ENCODE measurements around the gene MED12L.

The MED12L gene

DNA sequence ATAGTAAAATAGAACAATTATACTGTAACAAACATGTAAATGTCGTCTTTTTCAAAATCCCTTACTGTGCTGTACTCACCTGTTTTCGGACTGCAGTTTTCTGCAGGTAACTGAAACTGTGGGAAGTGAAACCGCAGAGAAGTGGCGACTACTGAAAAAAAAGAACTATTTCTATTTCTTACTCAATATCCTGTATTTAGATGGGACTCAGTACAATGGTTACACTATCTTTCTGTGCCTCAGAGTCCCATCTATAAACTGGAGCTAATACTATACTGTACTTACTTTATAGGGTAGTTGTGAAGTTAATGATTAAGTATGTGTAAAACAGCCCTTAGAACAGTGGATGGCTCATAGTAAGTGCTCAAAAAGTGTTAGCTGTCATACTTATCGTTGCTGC is 313.4 kb downstream of the MED12L start:
- Histone ChIP-seq H3K4me2 (no peak overlapping the region), H3K4me1 (no peaks in the 10 kb centered on the region), H3K27me3 (no peaks in the 10 kb centered on the region), H3K36me3 (peaks cover 14% of the 10 kb centered on the region), H4K20me1 (no peaks in the 10 kb centered on the region), H3K9ac (no peak overlapping the region), H3K4me3 (no peak overlapping the region), H3K27ac (no peak overlapping the region), H3K9me3 (no peaks in the 10 kb centered on the region)
- TF ChIP-seq Cebpa-rat (IDR thresholded peaks at IDR 0.05) = no peak

DNA sequence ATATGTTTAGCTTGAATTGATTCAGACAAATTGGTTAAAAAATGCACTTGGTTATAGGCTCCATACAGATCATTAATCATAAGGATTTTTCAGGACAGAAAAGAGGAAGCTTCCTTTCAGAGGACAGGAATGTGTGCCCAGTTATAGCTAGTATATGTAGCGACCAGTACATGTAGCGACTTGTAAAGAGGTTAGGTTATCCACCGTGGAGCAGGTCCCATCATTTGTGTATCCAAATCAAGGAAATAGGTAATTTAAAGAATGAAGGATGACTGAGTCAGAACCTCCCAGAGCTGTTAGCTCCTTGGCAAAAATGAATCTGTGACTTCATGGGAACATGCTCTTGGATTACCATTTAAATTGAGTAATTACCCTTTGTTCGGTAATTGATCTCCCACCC is 314.9 kb downstream of the MED12L start:
- Histone ChIP-seq H4K20me1 (no peaks in the 10 kb centered on the region), H3K27me3 (no peaks in the 10 kb centered on the region), H3K9me3 (no peaks in the 10 kb centered on the region), H3K4me2 (no peak overlapping the region), H3K4me3 (no peak overlapping the region), H3K9ac (no peak overlapping the region), H3K36me3 (peaks cover 7% of the 10 kb centered on the region; the same call in 1 of the 2 replicates), H3K4me1 (no peaks in the 10 kb centered on the region), H3K27ac (no peak overlapping the region)
- no peak for TF ChIP-seq Cebpa-rat (IDR thresholded peaks at IDR 0.05)

DNA sequence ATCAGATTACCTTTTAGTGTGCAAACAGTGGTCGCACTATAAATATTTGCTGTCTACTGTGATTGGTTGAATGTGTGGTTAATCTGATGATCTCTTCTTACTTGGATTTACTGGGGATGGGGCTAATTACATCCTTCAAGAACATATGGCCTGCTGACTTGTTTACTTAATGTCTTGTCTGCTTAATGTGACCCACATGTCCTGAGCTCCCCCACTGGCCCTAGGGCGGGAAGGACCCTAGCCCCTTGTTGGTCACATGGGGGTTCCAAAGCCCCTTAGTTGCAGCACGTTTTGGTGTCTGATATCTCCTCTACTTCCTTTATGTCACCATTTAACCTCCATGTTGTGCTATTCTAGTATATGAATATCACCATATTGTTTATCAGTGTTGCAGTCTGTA is 316.9 kb downstream of the MED12L start:
- Histone ChIP-seq H3K4me1 (no peaks in the 10 kb centered on the region), H3K9me3 (no peaks in the 10 kb centered on the region), H3K4me2 (no peak overlapping the region), H3K9ac (no peak overlapping the region), H3K27ac (no peak overlapping the region), H4K20me1 (no peaks in the 10 kb centered on the region), H3K4me3 (no peak overlapping the region), H3K27me3 (no peaks in the 10 kb centered on the region), H3K36me3 (0 out of 2 replicates have a peak, but pooled peaks cover 3% of the 10 kb centered on the region)
- TF ChIP-seq Cebpa-rat (IDR thresholded peaks at IDR 0.05) = no peak

DNA sequence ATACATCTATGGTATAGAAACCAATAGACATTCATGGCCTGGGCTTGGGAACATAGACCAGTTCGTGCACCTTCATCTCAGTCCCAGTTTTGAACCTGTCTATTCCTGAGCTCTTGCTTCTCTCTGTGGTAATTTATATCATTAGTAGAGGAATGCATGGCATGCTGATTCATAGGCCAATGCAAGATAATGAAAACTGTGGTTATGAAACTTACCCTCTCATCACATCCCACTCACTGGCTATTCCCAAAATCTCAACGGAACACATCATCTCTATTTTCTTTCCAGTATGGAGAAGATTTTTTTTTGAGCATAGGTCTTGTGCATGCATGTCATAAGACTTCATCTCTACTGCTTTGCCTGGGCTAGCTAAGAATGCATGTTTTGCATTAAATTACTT is 317.8 kb downstream of the MED12L start:
- TF ChIP-seq Cebpa-rat (IDR thresholded peaks at IDR 0.05) = no peak
- H3K4me1 ChIP-seq = no peaks in the 10 kb centered on the region

DNA sequence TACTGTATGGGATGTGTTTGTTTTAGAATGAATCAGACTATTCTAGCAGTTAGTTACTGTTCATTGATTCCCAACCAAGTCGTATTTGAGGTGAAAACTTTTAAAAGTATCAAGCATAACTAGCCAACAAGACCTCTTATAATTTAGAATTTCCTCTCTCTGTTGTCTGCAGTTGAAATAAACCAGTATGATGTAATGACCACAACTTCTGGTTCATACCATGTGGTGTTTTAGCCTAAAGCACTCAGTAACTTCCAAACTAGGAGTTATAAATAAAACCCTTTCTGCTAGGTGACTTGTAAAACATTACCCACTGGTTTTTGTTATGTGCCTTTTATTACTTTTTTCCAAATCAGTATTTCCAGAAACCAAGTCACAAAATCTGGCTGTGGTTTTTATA is 318.9 kb downstream of the MED12L start:
- Histone ChIP-seq H3K9ac (no peak overlapping the region), H3K27me3 (no peaks in the 10 kb centered on the region), H3K4me3 (no peak overlapping the region), H3K4me1 (no peaks in the 10 kb centered on the region), H4K20me1 (no peaks in the 10 kb centered on the region), H3K9me3 (no peaks in the 10 kb centered on the region), H3K27ac (no peak overlapping the region), H3K4me2 (no peak overlapping the region), H3K36me3 (0 out of 2 replicates have a peak, but pooled peaks cover 3% of the 10 kb centered on the region)
- no peak for TF ChIP-seq Cebpa-rat (IDR thresholded peaks at IDR 0.05)

More for the DNA sequence above, 317.8 kb downstream of the MED12L start:
- no peak overlapping the region for H3K9ac ChIP-seq
- no peak overlapping the region for H3K4me3 ChIP-seq
- no peak overlapping the region for H3K4me2 ChIP-seq
- H3K27me3 ChIP-seq = no peaks in the 10 kb centered on the region
- H4K20me1 ChIP-seq = no peaks in the 10 kb centered on the region
- H3K36me3 ChIP-seq = 0 out of 2 replicates have a peak, but pooled peaks cover 3% of the 10 kb centered on the region
- no peaks in the 10 kb centered on the region for H3K9me3 ChIP-seq
- H3K27ac ChIP-seq = no peak overlapping the region

DNA sequence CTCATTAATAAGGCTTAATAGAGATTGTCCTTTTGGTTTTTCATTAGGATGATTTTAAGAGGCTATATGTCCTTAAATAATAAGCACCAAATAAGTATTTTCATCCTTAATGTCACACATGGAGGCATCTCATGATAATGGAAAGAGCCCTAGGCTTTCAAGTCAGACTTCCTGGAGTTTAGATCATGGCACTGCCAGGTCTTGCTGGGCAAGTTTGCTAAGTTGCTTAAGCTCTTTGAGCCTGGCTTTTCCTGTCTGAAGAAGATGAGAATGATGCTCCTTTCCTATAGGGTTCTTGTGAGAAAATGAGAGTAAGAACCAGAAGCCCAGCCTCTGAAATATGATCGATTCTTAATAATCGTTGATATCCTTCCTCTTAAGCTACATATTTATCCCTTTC is 322.5 kb downstream of the MED12L start:
- Histone ChIP-seq H3K9me3 (peaks cover 3% of the 10 kb centered on the region; the same call in 1 of the 2 replicates), H3K4me1 (no peaks in the 10 kb centered on the region), H3K4me2 (no peak overlapping the region), H3K9ac (no peak overlapping the region), H3K36me3 (peaks cover 11% of the 10 kb centered on the region), H4K20me1 (no peaks in the 10 kb centered on the region), H3K4me3 (no peak overlapping the region), H3K27ac (no peak overlapping the region), H3K27me3 (no peaks in the 10 kb centered on the region)
- TF ChIP-seq Cebpa-rat (IDR thresholded peaks at IDR 0.05) = no peak

DNA sequence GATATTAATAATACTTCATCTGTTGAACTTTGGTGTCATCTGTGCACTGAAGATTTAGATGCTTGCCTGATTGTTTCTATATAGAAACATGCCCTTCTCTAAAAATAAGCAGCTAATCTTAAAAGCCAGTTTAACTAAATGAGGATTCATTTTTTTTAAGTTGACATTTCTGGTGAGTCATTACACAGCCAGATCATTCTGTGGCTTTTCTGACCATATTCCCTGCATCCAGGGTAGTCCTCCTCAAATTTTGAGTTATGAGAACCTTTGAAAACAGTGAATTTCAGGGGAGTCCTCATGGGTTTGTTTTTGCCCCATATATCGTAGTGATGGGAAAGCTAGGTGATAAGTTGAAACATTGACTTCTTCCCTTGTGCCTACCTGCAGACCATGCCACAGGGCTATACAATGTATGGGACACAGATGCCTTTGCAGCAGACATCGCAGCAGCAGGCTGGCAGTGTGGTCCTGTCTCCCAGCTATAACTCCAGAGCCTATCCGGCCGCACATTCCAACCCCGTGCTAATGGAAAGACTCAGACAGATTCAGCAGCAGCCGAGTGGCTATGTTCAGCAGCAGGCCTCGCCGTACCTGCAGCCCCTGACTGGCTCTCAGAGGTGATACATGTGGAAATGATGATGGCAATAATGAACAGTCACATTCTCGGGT is 325.6 kb downstream of the MED12L start:
- Histone ChIP-seq H3K27me3 (no peaks in the 10 kb centered on the region), H4K20me1 (no peaks in the 10 kb centered on the region), H3K36me3 (peaks cover 22% of the 10 kb centered on the region), H3K9me3 (peaks cover 8% of the 10 kb centered on the region; the same call in 1 of the 2 replicates), H3K27ac (no peak overlapping the region), H3K4me1 (no peaks in the 10 kb centered on the region), H3K4me2 (no peak overlapping the region), H3K4me3 (no peak overlapping the region), H3K9ac (no peak overlapping the region)
- no peak for TF ChIP-seq Cebpa-rat (IDR thresholded peaks at IDR 0.05)

DNA sequence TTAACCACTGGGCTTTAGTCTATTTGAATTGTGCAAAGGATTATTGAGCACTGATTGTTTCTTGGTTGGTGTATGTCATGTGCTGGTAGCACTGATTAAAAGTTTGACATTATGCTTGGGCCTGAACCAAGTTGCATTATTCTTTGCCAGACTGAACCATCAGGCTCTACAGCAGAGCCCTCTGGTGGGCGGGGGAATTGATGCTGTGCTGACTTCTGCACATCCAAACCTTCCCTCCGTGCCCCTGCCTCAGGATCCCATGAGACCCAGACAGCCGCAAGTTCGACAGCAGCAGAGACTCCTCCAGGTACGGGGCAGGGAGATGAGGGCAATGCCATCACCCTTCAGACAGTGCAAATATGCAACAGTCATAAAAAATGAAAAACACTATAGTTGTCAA is 327.5 kb downstream of the MED12L start:
- Histone ChIP-seq H3K9ac (no peak overlapping the region), H3K27me3 (no peaks in the 10 kb centered on the region), H3K36me3 (peaks cover 27% of the 10 kb centered on the region), H3K4me3 (no peak overlapping the region), H4K20me1 (no peaks in the 10 kb centered on the region), H3K4me1 (no peaks in the 10 kb centered on the region), H3K27ac (no peak overlapping the region), H3K9me3 (peaks cover 8% of the 10 kb centered on the region; the same call in 1 of the 2 replicates), H3K4me2 (no peak overlapping the region)
- no peak for TF ChIP-seq Cebpa-rat (IDR thresholded peaks at IDR 0.05)

DNA sequence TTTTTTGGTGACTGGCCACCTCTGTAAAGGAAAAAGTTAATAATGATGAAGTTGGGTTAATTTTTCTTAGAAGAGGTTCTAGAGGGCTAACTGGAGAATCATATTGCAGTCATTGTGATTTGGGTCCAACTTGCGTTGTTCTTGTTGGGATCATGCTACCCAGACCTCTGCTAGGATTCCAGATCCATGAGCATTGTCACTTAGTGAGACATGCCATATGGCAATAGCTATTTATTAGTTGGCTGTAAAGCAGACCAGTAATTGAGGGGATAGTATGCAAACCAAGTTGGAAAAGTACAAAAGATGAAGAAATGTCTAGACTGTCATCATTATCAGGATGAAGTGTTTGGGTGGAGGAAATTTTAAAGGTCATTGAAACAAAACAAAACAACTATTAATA is 329.8 kb downstream of the MED12L start:
- Histone ChIP-seq H3K4me2 (no peak overlapping the region), H3K4me1 (no peaks in the 10 kb centered on the region), H3K27me3 (no peaks in the 10 kb centered on the region), H4K20me1 (no peaks in the 10 kb centered on the region), H3K9me3 (peaks cover 8% of the 10 kb centered on the region; the same call in 1 of the 2 replicates), H3K9ac (no peak overlapping the region), H3K36me3 (peaks cover 37% of the 10 kb centered on the region), H3K4me3 (no peak overlapping the region), H3K27ac (no peak overlapping the region)
- TF ChIP-seq Cebpa-rat (IDR thresholded peaks at IDR 0.05) = no peak

DNA sequence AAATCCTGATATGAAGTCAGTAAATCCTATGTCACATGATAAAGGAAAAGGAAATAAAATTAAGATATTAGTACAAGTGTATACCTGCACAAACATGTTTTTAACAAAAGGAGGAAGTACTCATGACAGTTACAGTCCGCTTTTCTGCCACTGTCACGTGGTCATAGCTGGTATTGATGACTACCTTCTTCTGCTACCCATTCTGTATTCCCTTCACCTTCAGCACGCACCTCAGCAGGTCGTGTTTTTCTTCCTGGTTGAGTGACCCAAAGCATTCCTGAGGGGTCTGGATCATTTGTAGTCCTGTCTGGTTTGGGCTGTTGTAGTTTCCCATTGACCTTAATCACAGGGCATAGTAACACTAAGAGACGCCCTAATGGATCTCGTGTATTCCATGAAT is 334.3 kb downstream of the MED12L start:
- no peaks in the 10 kb centered on the region for H3K9me3 ChIP-seq
- no peak overlapping the region for H3K4me3 ChIP-seq
- no peak overlapping the region for H3K27ac ChIP-seq
- no peak overlapping the region for H3K9ac ChIP-seq
- no peaks in the 10 kb centered on the region for H3K4me1 ChIP-seq
- TF ChIP-seq Cebpa-rat (IDR thresholded peaks at IDR 0.05) = no peak
- no peaks in the 10 kb centered on the region for H4K20me1 ChIP-seq
- no peak overlapping the region for H3K4me2 ChIP-seq
- no peaks in the 10 kb centered on the region for H3K27me3 ChIP-seq
- peaks cover 25% of the 10 kb centered on the region for H3K36me3 ChIP-seq

Data from BLaER1 (cell line).